IMR-90 (cell line): ENCODE results near the gene MESP2. TPM values are rescaled to one million over a fixed set of nuclear protein-coding genes. Genes with fewer than 3 reads are reported as not detected.

Experiments used
- ATAC-seq: fragments of 200-7000 bp; cut with Tn5 transposase; 2 replicates; pipeline ENCODE4 v1.9.1; 2020; ENCODE audit warnings: low read depth, mild to moderate bottlenecking, moderate library complexity
- BruUV-seq: library from RNA; stranded (reverse); fragments of 400-500 nt; replicated peaks from 2 replicates; lab custom pipeline; 2021; lab: Mats Ljungman, UMichigan
- CTCF ChIA-PET: fragments of 300-600 bp; formaldehyde crosslinking; extraction: SDS; loops from one replicate; lab custom pipeline; 2021; ENCODE audit warnings: antibody characterized with exemption; lab: Yijun Ruan, JAX
- POLR2A ChIA-PET: fragments of 300-600 bp; sonication (Branson Sonifier 250); formaldehyde crosslinking; loops from one replicate; lab custom pipeline; 2022; ENCODE audit warnings: antibody characterized with exemption; ENCODE audit not compliant: unreplicated experiment; lab: Charles Lee
- DNase-seq: peaks from one replicate; pipeline ENCODE4 v3.0.0; 2013
- H2AFZ ChIP-seq: replicated peaks from 2 replicates; pipeline ENCODE3; 2013; ENCODE audit warnings: low read length, mild to moderate bottlenecking; ENCODE audit not compliant: poor library complexity
- H2AK5ac ChIP-seq: 2 replicates; pipeline ENCODE4 v1.6.1; 2013; ENCODE audit warnings: low read depth, low read length, inconsistent platforms
- H2AK9ac ChIP-seq: replicated peaks from 2 replicates; pipeline ENCODE3; 2013; ENCODE audit warnings: mild to moderate bottlenecking, low read depth, low read length, moderate library complexity; ENCODE audit not compliant: poor library complexity
- H2BK120ac ChIP-seq: 2 replicates; pipeline ENCODE4 v1.6.1; 2013; ENCODE audit warnings: low read depth, low read length, inconsistent platforms
- H2BK15ac ChIP-seq: 3 replicates; pipeline ENCODE4 v1.6.1; 2013; ENCODE audit warnings: low read depth, low read length, inconsistent platforms
- H2BK20ac ChIP-seq: 2 replicates; pipeline ENCODE4 v1.6.1; 2013; ENCODE audit warnings: low read depth, mild to moderate bottlenecking, inconsistent platforms, low read length, moderate library complexity
- H2BK5ac ChIP-seq: 2 replicates; pipeline ENCODE4 v1.6.1; 2013; ENCODE audit warnings: mild to moderate bottlenecking, low read depth, low read length, inconsistent platforms; ENCODE audit not compliant: poor library complexity, severe bottlenecking
- H3K14ac ChIP-seq: replicated peaks from 2 replicates; pipeline ENCODE4 v1.6.1; 2013; ENCODE audit warnings: low read depth, low read length, inconsistent platforms
- H3K18ac ChIP-seq: 2 replicates; pipeline ENCODE4 v1.6.1; 2013; ENCODE audit warnings: low read depth, low read length, control low read depth
- H3K23ac ChIP-seq: 2 replicates; pipeline ENCODE4 v1.6.1; 2013; ENCODE audit warnings: low read depth, low read length, inconsistent platforms
- H3K27ac ChIP-seq: 2 replicates; pipeline ENCODE4 v1.5.1; 2013; ENCODE audit warnings: mild to moderate bottlenecking, control low read depth, low read length; ENCODE audit not compliant: insufficient read depth
- H3K27me3 ChIP-seq: 2 replicates; pipeline ENCODE4 v1.6.1; 2013; ENCODE audit warnings: low read length; ENCODE audit not compliant: control insufficient read depth, insufficient read depth
- H3K36me3 ChIP-seq: 2 replicates; pipeline ENCODE4 v1.6.1; 2013; ENCODE audit warnings: low read length, mixed read lengths; ENCODE audit not compliant: control insufficient read depth, insufficient read depth
- H3K4ac ChIP-seq: 2 replicates; pipeline ENCODE4 v1.6.1; 2013; ENCODE audit warnings: low read depth, low read length, inconsistent platforms
- H3K4me1 ChIP-seq: 2 replicates; pipeline ENCODE4 v1.6.1; 2013; ENCODE audit warnings: low read length, mixed read lengths; ENCODE audit not compliant: control insufficient read depth, insufficient read depth
- H3K4me2 ChIP-seq: 2 replicates; pipeline ENCODE4 v1.6.1; 2013; ENCODE audit warnings: low read depth, mild to moderate bottlenecking, control low read depth, low read length, moderate library complexity
- H3K4me3 ChIP-seq: 2 replicates; pipeline ENCODE4 v1.5.1; 2013; ENCODE audit warnings: low read depth, mild to moderate bottlenecking, control low read depth, low read length, moderate library complexity; ENCODE audit not compliant: insufficient read depth
- H3K56ac ChIP-seq: 2 replicates; pipeline ENCODE4 v1.6.1; 2013; ENCODE audit warnings: low read length, inconsistent platforms; ENCODE audit not compliant: insufficient read depth; ENCODE audit errors: extremely low read depth
- H3K79me1 ChIP-seq, 2 experiments: 2 replicates each; pipeline ENCODE4 v1.6.1; 2013; ENCODE audit warnings: low read length in 2 of 2, inconsistent platforms in 1 of 2, low read depth in 1 of 2
- H3K9ac ChIP-seq: 2 replicates; pipeline ENCODE4 v1.6.1; 2013; ENCODE audit warnings: low read depth, low read length, control low read depth
- H3K9me1 ChIP-seq: 2 replicates; pipeline ENCODE4 v1.6.1; 2013; ENCODE audit warnings: low read length, inconsistent platforms; ENCODE audit not compliant: insufficient read depth
- H3K9me3 ChIP-seq: 2 replicates; pipeline ENCODE4 v1.6.1; 2013; ENCODE audit warnings: low read length; ENCODE audit not compliant: control insufficient read depth, insufficient read depth
- H4K20me1 ChIP-seq: 2 replicates; pipeline ENCODE4 v1.6.1; 2013; ENCODE audit warnings: low read length, inconsistent platforms; ENCODE audit not compliant: insufficient read depth
- H4K5ac ChIP-seq: 2 replicates; pipeline ENCODE4 v1.6.1; 2013; ENCODE audit warnings: mild to moderate bottlenecking, low read depth, low read length, control low read depth
- H4K8ac ChIP-seq, 2 experiments: 2 replicates each; pipeline ENCODE4 v1.6.1; 2013; ENCODE audit warnings: low read depth in 2 of 2, low read length in 2 of 2, control low read depth in 1 of 2, inconsistent platforms in 1 of 2
- H4K91ac ChIP-seq: 2 replicates; pipeline ENCODE4 v1.6.1; 2013; ENCODE audit warnings: low read depth, low read length, inconsistent platforms; ENCODE audit not compliant: insufficient read depth
- CHD1 ChIP-seq: IDR thresholded peaks from 2 replicates; pipeline ENCODE4 v1.6.1; 2012; ENCODE audit warnings: low read depth, low read length, improper control_type of control experiment
- ELK1 ChIP-seq: fragments of 150-350 bp; IDR thresholded peaks from 2 replicates; pipeline ENCODE4 v1.6.1; 2016; ENCODE audit warnings: low read depth, mild to moderate bottlenecking, low read length, moderate library complexity, borderline replicate concordance
- FOS ChIP-seq: fragments of 150-350 bp; IDR thresholded peaks from 2 replicates; pipeline ENCODE4 v1.6.1; 2016; ENCODE audit warnings: low read depth, low read length
- NFE2L2 ChIP-seq: fragments of 150-350 bp; IDR thresholded peaks from 2 replicates; pipeline ENCODE4 v1.6.1; 2016; ENCODE audit warnings: low read depth, mild to moderate bottlenecking, low read length
- RCOR1 ChIP-seq: IDR thresholded peaks from 2 replicates; pipeline ENCODE4 v1.6.1; 2012; ENCODE audit warnings: mild to moderate bottlenecking, low read length, improper control_type of control experiment; ENCODE audit not compliant: insufficient replicate concordance
- SMC3 ChIP-seq: fragments of 150-350 bp; IDR thresholded peaks from 2 replicates; pipeline ENCODE4 v1.6.1; 2016; ENCODE audit warnings: low read depth, mild to moderate bottlenecking, antibody characterized with exemption, low read length, moderate library complexity
- USF2 ChIP-seq: fragments of 150-350 bp; IDR thresholded peaks from 2 replicates; pipeline ENCODE4 v1.6.1; 2017; ENCODE audit warnings: mild to moderate bottlenecking, antibody characterized with exemption, low read length, low read depth
- WGBS, 2 experiments: methylation state at CpG; one replicate each; pipeline versions ENCODE4 v1.1.5 to v1.1.7; 2013; ENCODE audit warnings: missing lambda C conversion rate in 2 of 2; ENCODE audit not compliant: insufficient read length in 1 of 2; ENCODE audit errors: extremely low coverage in 2 of 2; 5-methylcytosine and 5-hydroxymethylcytosine counted together
- dilution Hi-C: fragments of 300-500 bp; cut with HindIII; formaldehyde crosslinking; loops from one replicate; pipeline ENCODE4 v1.14.3; 2018; ENCODE audit warnings: low sequenced_read_pairs; ENCODE audit not compliant: unreplicated experiment
- in situ Hi-C: fragments of 300-500 bp; cut with MboI; formaldehyde crosslinking; loops from 3 replicates; pipeline ENCODE4 v1.14.3; 2019; ENCODE audit warnings: low sequenced_read_pairs, inconsistent platforms, mixed read lengths
- intact Hi-C: fragments of 100-400 bp; cut with micrococcal nuclease; formaldehyde crosslinking; loops from 2 replicates; pipeline ENCODE4 v1.10.0; 2022
- polyA plus RNA-seq, 3 experiments: library from polyadenylated mRNA; depleted of rRNA; stranded (reverse); fragments of >200 nt; gene quantifications; 2 replicates each; pipeline ENCODE4 v1.2.3, GENCODE V29; 2012; ENCODE audit warnings: low replicate concordance in 1 of 3
- total RNA-seq: library from RNA; depleted of rRNA; stranded (reverse); fragments of >200 nt; gene quantifications from 2 replicates; pipeline ENCODE4 v1.2.3, GENCODE V29; 2012

The MESP2 gene
- total and polyA plus RNA-seq, 2 of the 4 experiments (the other 2 are of a cell fraction): 0.18 to 0.32 TPM

DNA sequence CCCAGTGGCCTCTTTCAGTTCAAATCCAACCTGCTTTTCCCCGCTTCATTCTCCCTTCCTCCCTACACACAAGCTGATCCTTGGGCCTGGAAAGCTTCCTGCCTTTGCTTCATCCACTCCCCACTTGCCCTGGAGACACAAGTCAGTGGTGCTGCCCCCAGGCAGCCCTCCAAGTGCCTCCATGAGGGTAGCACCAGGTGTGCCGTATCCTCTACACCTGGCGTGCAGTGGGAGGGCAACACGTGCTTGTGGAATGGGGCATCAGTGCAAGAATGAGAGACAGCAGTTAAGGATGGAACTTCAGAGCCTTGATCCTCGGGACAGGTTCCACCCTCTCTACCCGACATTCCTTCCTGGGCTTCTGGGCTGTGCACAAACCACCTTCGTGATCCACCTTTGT lies 34.7 kb downstream of the MESP2 start:
- no peak overlapping the region for H4K5ac ChIP-seq
- in situ Hi-C loops (no loop called here), intact Hi-C loops (no loop called here), dilution Hi-C loops (no loop called here)
- no peak overlapping the region; the same call in 1 of the 2 replicates for H3K14ac ChIP-seq
- BruUV-seq: no TSS peak
- peaks cover 2% of the 10 kb centered on the region for H3K9me3 ChIP-seq
- no peak overlapping the region for H4K91ac ChIP-seq
- H2AK5ac ChIP-seq: peak overlapping the region; percentile 90; the same call in 1 of the 2 replicates
- no peak overlapping the region for H3K18ac ChIP-seq
- H2AFZ ChIP-seq: peak overlapping the region; percentile 18
- DNase-seq (no peak), ATAC-seq (no peak)
- 100% methylated on average over 1 of the region's 7 CpGs; no CpG with 5 or more reads in 1 of the 2 experiments for WGBS, 2 experiments
- H4K8ac ChIP-seq: peak overlapping the region in 1 of 2 experiments; percentile 34; a peak in 1 of 4 replicates
- H3K79me1 ChIP-seq: peaks cover 2 to 63% of the 10 kb centered on the region in 2 experiments; a peak in 3 of 4 replicates
- ChIA-PET POLR2A (no interaction called here), CTCF (no interaction called here)
- H2BK5ac ChIP-seq: no peak overlapping the region
- H3K23ac ChIP-seq: no peak overlapping the region
- peaks cover 31% of the 10 kb centered on the region for H3K9me1 ChIP-seq
- peaks cover 5% of the 10 kb centered on the region; the same call in 1 of the 2 replicates for H4K20me1 ChIP-seq
- H3K4me1 ChIP-seq: peaks cover 21% of the 10 kb centered on the region
- H3K4me2 ChIP-seq: no peak overlapping the region
- TF ChIP-seq USF2 (no peak), CHD1 (no peak), SMC3 (no peak), FOS (no peak), ELK1 (no peak), RCOR1 (no peak), NFE2L2 (no peak)
- peaks cover 5% of the 10 kb centered on the region; the same call in 1 of the 2 replicates for H3K36me3 ChIP-seq
- no peak overlapping the region for H3K4ac ChIP-seq
- no peak overlapping the region; the same call in 1 of the 2 replicates for H2BK120ac ChIP-seq
- H2BK20ac ChIP-seq: peak overlapping the region; percentile 34; the same call in 1 of the 2 replicates
- no peak overlapping the region for H3K56ac ChIP-seq
- no peak overlapping the region for H3K9ac ChIP-seq
- H3K27me3 ChIP-seq: no peaks in the 10 kb centered on the region
- peak overlapping the region; percentile 37 for H2AK9ac ChIP-seq
- H2BK15ac ChIP-seq: no peak overlapping the region
- no peak overlapping the region for H3K27ac ChIP-seq
- no peak overlapping the region for H3K4me3 ChIP-seq
